OCI-LY7 (cell line): ENCODE results near the gene PLXNC1.

Experiments
- EZH2phosphoT487 ChIP-seq: fragments of 200-600 bp; sonication (generic); IDR thresholded peaks from 2 replicates; pipeline ENCODE4 v1.6.1; 2018; ENCODE audit warnings: low read depth, borderline replicate concordance, mild to moderate bottlenecking, mixed run types, antibody characterized with exemption, low read length, moderate library complexity, mixed read lengths
- TF ChIP-seq, protein P1 (sequence below): fragments of 200-600 bp; sonication (generic); conservative IDR thresholded peaks from 2 replicates; pipeline ENCODE4 v1.5.1; 2014; ENCODE audit warnings: mild to moderate bottlenecking, antibody characterized with exemption, low read length, moderate library complexity, mixed read lengths

- TF ChIP-seq, protein P1, sequence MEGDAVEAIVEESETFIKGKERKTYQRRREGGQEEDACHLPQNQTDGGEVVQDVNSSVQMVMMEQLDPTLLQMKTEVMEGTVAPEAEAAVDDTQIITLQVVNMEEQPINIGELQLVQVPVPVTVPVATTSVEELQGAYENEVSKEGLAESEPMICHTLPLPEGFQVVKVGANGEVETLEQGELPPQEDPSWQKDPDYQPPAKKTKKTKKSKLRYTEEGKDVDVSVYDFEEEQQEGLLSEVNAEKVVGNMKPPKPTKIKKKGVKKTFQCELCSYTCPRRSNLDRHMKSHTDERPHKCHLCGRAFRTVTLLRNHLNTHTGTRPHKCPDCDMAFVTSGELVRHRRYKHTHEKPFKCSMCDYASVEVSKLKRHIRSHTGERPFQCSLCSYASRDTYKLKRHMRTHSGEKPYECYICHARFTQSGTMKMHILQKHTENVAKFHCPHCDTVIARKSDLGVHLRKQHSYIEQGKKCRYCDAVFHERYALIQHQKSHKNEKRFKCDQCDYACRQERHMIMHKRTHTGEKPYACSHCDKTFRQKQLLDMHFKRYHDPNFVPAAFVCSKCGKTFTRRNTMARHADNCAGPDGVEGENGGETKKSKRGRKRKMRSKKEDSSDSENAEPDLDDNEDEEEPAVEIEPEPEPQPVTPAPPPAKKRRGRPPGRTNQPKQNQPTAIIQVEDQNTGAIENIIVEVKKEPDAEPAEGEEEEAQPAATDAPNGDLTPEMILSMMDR = no peak
- TF ChIP-seq EZH2phosphoT487 = no peak
Measured at GRCh38 chr12:94167756-94168416, 19.5 kb downstream of the PLXNC1 start.
